GM19463 (cell line): ENCODE measurements around the gene MUC22.

Experiments
- ATAC-seq: cut with Tn5 transposase; IDR thresholded peaks from one replicate; pipeline ENCODE4 v1.9.1; 2021; ENCODE audit warnings: mild to moderate bottlenecking, moderate library complexity; ENCODE audit not compliant: unreplicated experiment

The MUC22 gene

GRCh38 chr6:31074401-31074800 is 64.1 kb downstream of the MUC22 start:
- no peak for ATAC-seq

DNA sequence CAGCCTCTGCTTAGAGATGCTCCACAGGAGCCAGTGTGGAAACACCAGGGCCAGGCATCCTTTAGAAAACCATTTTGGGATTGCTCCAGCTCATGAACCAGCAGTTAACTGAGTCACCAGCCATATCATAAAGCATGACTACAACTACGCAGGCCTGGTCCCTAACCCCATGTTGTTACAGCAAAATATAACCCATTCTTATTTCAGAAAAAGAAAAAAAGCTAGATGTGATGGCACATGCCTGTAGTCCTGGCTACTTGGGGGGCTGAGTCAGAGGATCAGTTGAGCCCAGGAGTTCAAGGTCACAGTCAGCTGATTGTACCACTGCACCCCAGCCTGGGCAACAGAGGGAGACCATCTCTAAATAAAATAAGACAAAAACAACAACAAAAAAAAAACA is 65.3 kb downstream of the MUC22 start:
- ATAC-seq, result no peak

GRCh38 chr6:31076611-31077010 is 66.3 kb downstream of the MUC22 start:
- no peak for ATAC-seq

- ATAC-seq, result no peak
Measured at GRCh38 chr6:31079656-31080261, 69.5 kb downstream of the MUC22 start.

- ATAC-seq, result no peak
Measured at GRCh38 chr6:31081872-31082271, 71.6 kb downstream of the MUC22 start.

GRCh38 chr6:31083742-31084354 is 73.6 kb downstream of the MUC22 start:
- no peak for ATAC-seq
